Measurements from ENCODE around the gene SLCO3A1.
A peak's percentile ranks its signal among the peaks of the same experiment; 100 is the strongest.

SLCO3A1 gene

GRCh38 chr15:92076541-92076940, 223.0 kb downstream of the SLCO3A1 start:
- DNase-seq: no peak

GRCh38 chr15:92077353-92078085, 224.0 kb downstream of the SLCO3A1 start:
- DNase-seq: peak; percentile 52

GRCh38 chr15:92078270-92078669, 224.8 kb downstream of the SLCO3A1 start:
- no peak for DNase-seq

- DNase-seq: no peak
Measured at GRCh38 chr15:92079047-92079446, 225.5 kb downstream of the SLCO3A1 start.

GRCh38 chr15:92079647-92080255, 226.2 kb downstream of the SLCO3A1 start:
- no peak for DNase-seq

GRCh38 chr15:92082006-92082843, 228.7 kb downstream of the SLCO3A1 start:
- peak; percentile 45 for DNase-seq

- DNase-seq: no peak
Measured at GRCh38 chr15:92083190-92083589, 229.7 kb downstream of the SLCO3A1 start.

- no peak for DNase-seq
Measured at GRCh38 chr15:92087211-92087610, 233.7 kb downstream of the SLCO3A1 start.

GRCh38 chr15:92091155-92091734, 237.7 kb downstream of the SLCO3A1 start:
- no peak for DNase-seq

GRCh38 chr15:92092289-92093105, 239.0 kb downstream of the SLCO3A1 start:
- DNase-seq: no peak

- DNase-seq: no peak
Measured at GRCh38 chr15:92095693-92096092, 242.2 kb downstream of the SLCO3A1 start.

- DNase-seq: peak; percentile 22
Measured at GRCh38 chr15:92097474-92098178, 244.1 kb downstream of the SLCO3A1 start.

GRCh38 chr15:92098869-92099268, 245.4 kb downstream of the SLCO3A1 start:
- DNase-seq: no peak

- DNase-seq: no peak
Measured at GRCh38 chr15:92100301-92100700, 246.8 kb downstream of the SLCO3A1 start.

- no peak for DNase-seq
Measured at GRCh38 chr15:92100751-92101150, 247.2 kb downstream of the SLCO3A1 start.

GRCh38 chr15:92101708-92102394, 248.3 kb downstream of the SLCO3A1 start:
- no peak for DNase-seq

- DNase-seq: no peak
Measured at GRCh38 chr15:92102395-92102755, 248.9 kb downstream of the SLCO3A1 start.

- no peak for DNase-seq
Measured at GRCh38 chr15:92104072-92104471, 250.6 kb downstream of the SLCO3A1 start.

- DNase-seq: no peak
Measured at GRCh38 chr15:92105611-92106010, 252.1 kb downstream of the SLCO3A1 start.

GRCh38 chr15:92107510-92107909, 254.0 kb downstream of the SLCO3A1 start:
- no peak for DNase-seq

GRCh38 chr15:92109191-92109873, 255.8 kb downstream of the SLCO3A1 start:
- no peak for DNase-seq

Measured in activated T-cell treated with anti-CD3 and anti-CD28 coated beads for 4 hours (primary cell).